GM19099 (cell line): ENCODE measurements around the gene PC.

Experiments used
- POLR2A ChIP-seq: IDR thresholded peaks from 3 replicates; pipeline ENCODE4 v1.6.1; 2011; ENCODE audit warnings: low read depth; ENCODE audit not compliant: insufficient read length; ENCODE audit errors: extremely low read depth

Gene PC

DNA sequence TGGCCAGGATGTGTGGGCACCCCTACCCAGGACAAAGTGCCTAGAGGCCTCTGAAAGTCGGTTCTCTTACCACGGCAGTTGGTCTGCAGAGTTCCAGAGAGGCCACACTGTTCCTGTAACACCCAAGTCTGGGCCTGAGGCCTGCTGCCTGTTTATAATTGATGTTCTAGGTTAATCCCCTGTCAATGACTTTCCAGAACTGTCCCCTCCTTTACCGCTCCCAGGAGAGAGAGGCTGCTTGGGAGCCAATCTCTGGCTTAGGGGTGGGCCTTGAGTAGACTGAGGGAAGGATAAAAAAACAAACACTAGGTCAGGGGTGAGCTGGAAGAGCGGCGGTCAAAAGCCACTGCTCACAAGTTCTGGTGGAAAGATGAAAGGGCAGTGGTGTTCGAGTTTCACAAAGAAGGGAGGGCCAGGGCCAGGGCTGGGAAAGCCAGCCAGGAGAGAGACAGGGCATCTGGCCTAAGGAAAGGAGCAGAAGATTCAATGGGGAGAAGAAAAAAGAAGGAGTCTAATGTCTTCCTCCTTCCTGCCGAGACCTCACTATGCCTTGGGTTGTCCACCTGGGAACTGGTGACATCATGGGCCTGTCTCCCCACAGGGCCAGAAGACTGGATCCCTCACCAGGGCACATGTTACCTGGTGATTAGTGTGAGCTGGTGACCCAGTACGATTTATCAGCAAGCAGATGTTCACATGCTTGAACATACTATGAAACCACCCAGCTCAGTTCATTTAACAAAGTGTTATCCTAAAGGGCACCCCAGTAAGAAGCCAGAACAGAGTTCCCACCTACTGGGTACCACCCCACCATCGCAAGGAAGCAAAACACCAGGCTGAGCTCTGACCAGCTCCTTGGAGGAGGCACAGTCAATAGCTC, 50.2 kb downstream of the PC start:
- no peak for TF ChIP-seq POLR2A

GRCh38 chr11:66906061-66906733, 52.0 kb downstream of the PC start:
- TF ChIP-seq POLR2A = no peak

GRCh38 chr11:66905631-66906030, 52.6 kb downstream of the PC start:
- no peak for TF ChIP-seq POLR2A

GRCh38 chr11:66904981-66905521, 53.1 kb downstream of the PC start:
- no peak for TF ChIP-seq POLR2A

GRCh38 chr11:66904561-66904960, 53.6 kb downstream of the PC start:
- TF ChIP-seq POLR2A = no peak

DNA sequence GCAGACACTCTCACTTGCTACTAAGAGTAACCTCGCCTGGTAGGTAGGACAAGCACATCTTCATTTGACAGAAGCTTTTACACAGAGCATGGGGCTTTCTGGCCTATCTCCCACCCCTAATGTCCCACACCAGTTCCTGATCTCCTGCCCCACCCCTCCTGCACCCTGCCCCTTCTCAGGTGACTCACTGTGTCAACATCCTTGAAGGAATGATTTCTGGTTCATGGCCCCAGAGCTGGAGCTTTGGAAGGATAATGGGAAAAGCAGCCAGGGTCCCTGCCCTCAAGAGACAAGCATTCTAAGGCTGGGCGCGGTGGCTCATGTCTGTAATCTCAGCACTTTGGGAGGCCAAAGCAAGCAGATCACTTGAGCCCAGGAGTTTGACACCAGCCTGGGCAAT, 54.1 kb downstream of the PC start:
- TF ChIP-seq POLR2A = no peak

DNA sequence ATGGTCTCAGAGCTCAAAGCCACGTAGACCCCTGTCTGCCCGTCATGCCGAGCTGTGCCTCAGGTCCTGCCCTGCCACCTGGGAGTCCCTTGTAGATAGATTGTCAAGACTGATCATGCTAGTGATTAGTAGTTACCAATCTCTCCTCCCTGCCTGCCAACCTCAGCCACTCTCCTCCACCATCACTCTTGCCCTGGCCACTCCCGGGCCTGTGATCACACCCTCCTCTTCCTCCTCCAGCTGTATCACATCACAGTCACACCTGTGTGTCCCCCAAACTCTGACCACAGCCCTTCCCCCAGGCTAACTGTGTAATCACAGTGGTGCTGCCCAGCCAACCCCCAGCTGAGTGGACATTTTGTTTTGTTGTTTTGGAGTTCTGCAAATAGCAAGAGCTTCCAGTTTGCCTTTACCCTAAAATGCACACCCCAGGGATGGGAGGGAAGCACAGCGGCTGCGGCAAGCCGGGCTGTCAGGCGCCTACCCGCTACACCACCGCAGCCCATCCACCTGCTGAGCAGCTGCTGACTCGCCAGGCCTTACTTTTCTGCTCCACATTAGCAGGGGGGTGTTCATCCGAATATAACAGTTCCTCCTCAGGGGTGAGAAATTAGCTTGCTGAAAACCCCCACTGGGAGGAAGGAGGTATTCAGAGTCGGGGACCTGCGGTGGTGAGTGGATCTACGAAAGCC, 55.6 kb downstream of the PC start:
- no peak for TF ChIP-seq POLR2A

- no peak for TF ChIP-seq POLR2A
These were observed 56.2 kb downstream of the PC start for GRCh38 chr11:66901964-66902390.

GRCh38 chr11:66894141-66894540, 64.0 kb downstream of the PC start:
- TF ChIP-seq POLR2A = no peak

- no peak for TF ChIP-seq POLR2A
These were observed 65.3 kb downstream of the PC start for GRCh38 chr11:66892911-66893310.

- TF ChIP-seq POLR2A = no peak
These were observed 66.1 kb downstream of the PC start for GRCh38 chr11:66891851-66892660.

- TF ChIP-seq POLR2A = no peak
These were observed 68.2 kb downstream of the PC start for GRCh38 chr11:66889960-66890359.

DNA sequence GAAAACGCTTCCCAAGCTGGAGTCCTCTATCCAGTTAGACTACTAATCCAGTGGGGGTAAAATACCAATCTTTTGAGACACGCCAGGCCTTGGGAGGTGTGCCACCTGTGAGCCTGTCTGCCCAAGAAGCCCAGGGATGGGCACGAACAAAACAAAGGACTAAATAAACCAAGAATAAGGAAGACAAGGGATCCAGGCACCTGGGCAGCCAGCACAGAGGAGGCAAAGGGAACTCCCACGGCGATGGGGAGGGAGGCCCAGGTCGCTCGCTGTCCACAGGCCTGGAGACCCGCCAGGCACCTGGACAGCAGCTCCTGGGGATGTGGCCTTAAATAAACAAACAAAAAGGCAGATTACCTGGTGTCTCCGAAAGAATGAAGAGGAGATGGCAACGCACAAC, 69.9 kb downstream of the PC start:
- no peak for TF ChIP-seq POLR2A

- no peak for TF ChIP-seq POLR2A
These were observed 70.7 kb downstream of the PC start for GRCh38 chr11:66887526-66887925.
